Measurements from ENCODE around the gene SRP54. TPM values are rescaled to one million over a fixed set of nuclear protein-coding genes. Genes with fewer than 3 reads are reported as not detected.
A peak's percentile ranks its signal among the peaks of the same experiment; 100 is the strongest.

The SRP54 gene
- total and polyA plus RNA-seq, 4 donors, result 32.6 to 113 (median 38.4) TPM

DNA sequence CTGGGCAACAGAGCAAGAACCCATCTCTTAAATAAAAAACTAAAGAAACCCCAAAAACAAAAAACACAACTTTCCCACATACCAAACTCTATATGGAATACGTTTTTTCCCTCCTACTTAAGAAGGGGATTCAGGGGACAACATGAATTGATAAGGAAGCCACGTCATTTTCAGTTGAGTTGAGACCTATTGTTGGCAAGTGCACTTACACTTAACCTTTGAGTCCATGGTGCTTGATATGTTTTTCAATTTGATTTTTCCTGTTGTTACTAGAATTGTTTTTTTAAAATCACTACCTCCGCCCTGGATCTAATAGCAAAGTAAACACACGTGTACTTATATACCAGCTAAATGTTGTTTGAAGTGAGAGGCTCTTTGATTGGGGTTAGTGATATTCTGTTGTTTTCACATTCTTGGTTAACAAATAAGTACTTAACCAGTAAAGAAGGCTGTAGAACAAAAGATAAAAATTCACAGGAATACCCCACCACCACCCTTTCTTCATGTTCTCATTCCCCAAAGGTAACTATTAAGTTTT lies 65.3 kb downstream of the SRP54 start:
- no peak for DNase-seq (ENCODE audit: low spot score)
- WGBS, result 53% methylated on average over 4 of the region's 4 CpGs
- H3K27me3 ChIP-seq (ENCODE audit: control insufficient read depth in 4 of 4, insufficient read depth in 4 of 4, low read length in 3 of 4), result no peaks in the 10 kb centered on the region
- H3K36me3 ChIP-seq (ENCODE audit: control insufficient read depth in 4 of 4, insufficient read depth in 3 of 4, low read depth in 1 of 4, low read length in 3 of 4), result peaks cover 0 to 8% (median 2%) of the 10 kb centered on the region in 4 donors
- no peaks in the 10 kb centered on the region for H3K9me3 ChIP-seq (ENCODE audit: control insufficient read depth in 4 of 4, low read length in 3 of 4)
- peak overlapping the region in 1 of 3 donors; percentile 80 for H3K4me3 ChIP-seq (ENCODE audit: low read depth in 1 of 3, low read length in 3 of 3)
- H3K4me1 ChIP-seq (ENCODE audit: control insufficient read depth in 4 of 4, insufficient read depth in 4 of 4, low read length in 3 of 4), result peaks cover 2 to 22% (median 7%) of the 10 kb centered on the region in 4 donors
- TF ChIP-seq TAF1 (conservative IDR thresholded peaks at IDR 0.05) (no peak), EGR1 (IDR thresholded peaks at IDR 0.05; ENCODE audit: low read depth in 2 of 2) (no peak), HNF4A (conservative IDR thresholded peaks at IDR 0.05) (peak in 1 of 2 donors; percentile 6)
- TF ChIP-seq, protein P1, sequence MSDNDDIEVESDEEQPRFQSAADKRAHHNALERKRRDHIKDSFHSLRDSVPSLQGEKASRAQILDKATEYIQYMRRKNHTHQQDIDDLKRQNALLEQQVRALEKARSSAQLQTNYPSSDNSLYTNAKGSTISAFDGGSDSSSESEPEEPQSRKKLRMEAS (IDR thresholded peaks at IDR 0.05), result no peak
- H3K9ac ChIP-seq (ENCODE audit: low read depth in 1 of 2, low read length in 2 of 2), result no peak overlapping the region
- H3K27ac ChIP-seq (ENCODE audit: low read depth in 1 of 2, low read length in 2 of 2), result no peak overlapping the region

DNA sequence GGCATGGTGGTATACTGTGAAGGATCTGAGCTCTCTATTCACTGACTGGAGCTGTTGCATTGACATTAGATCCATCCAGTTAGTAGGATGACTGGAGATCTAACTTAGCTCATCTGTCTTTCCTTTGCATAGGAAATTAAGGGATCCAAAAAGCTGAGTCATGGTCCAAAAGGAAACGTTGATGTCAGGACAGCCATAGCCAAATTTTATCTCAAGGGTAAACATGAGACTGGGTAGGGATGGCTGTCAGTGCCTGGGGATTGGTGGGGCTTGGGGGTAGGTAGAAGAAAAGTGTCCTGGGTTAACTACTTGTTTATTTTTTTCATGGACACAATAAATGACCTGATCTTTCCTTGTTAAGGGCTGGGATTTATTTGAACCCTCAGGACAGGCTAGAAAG lies 67.9 kb downstream of the SRP54 start:
- DNase-seq (ENCODE audit: low spot score), result no peak
- Histone ChIP-seq H3K4me3 (ENCODE audit: low read depth in 1 of 3, low read length in 3 of 3) (no peak overlapping the region), H3K27ac (ENCODE audit: low read depth in 1 of 2, low read length in 2 of 2) (peak overlapping the region in 1 of 2 donors; percentile 46)

More for the DNA sequence above, 67.9 kb downstream of the SRP54 start:
- Histone ChIP-seq H3K9me3 (ENCODE audit: control insufficient read depth in 4 of 4, low read length in 3 of 4) (no peaks in the 10 kb centered on the region), H3K9ac (ENCODE audit: low read depth in 1 of 2, low read length in 2 of 2) (no peak overlapping the region), H3K27me3 (ENCODE audit: control insufficient read depth in 4 of 4, insufficient read depth in 4 of 4, low read length in 3 of 4) (no peaks in the 10 kb centered on the region), H3K4me1 (ENCODE audit: control insufficient read depth in 4 of 4, insufficient read depth in 4 of 4, low read length in 3 of 4) (peaks cover 2 to 17% (median 6%) of the 10 kb centered on the region in 4 donors), H3K36me3 (ENCODE audit: control insufficient read depth in 4 of 4, insufficient read depth in 3 of 4, low read depth in 1 of 4, low read length in 3 of 4) (peaks cover 0 to 14% (median 7%) of the 10 kb centered on the region in 4 donors)
- WGBS, result 8% methylated on average over 1 of the region's 1 CpG
- TF ChIP-seq HNF4A (conservative IDR thresholded peaks at IDR 0.05), result peak; percentile 58 to 81
- TF ChIP-seq FOXA2 (IDR thresholded peaks at IDR 0.05), result peak; percentile 88
- TF ChIP-seq, protein P1 (IDR thresholded peaks at IDR 0.05), result peak; percentile 34
- TF ChIP-seq, protein P2, sequence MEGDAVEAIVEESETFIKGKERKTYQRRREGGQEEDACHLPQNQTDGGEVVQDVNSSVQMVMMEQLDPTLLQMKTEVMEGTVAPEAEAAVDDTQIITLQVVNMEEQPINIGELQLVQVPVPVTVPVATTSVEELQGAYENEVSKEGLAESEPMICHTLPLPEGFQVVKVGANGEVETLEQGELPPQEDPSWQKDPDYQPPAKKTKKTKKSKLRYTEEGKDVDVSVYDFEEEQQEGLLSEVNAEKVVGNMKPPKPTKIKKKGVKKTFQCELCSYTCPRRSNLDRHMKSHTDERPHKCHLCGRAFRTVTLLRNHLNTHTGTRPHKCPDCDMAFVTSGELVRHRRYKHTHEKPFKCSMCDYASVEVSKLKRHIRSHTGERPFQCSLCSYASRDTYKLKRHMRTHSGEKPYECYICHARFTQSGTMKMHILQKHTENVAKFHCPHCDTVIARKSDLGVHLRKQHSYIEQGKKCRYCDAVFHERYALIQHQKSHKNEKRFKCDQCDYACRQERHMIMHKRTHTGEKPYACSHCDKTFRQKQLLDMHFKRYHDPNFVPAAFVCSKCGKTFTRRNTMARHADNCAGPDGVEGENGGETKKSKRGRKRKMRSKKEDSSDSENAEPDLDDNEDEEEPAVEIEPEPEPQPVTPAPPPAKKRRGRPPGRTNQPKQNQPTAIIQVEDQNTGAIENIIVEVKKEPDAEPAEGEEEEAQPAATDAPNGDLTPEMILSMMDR (IDR thresholded peaks at IDR 0.05; ENCODE audit: low read depth, low read length, missing input control), result no peak
- TF ChIP-seq GABPA (IDR thresholded peaks at IDR 0.05 in 1 of 2, conservative IDR thresholded peaks at IDR 0.05 in 1 of 2), result peak in 1 of 2 donors; percentile 48
- TF ChIP-seq FOXA1 (IDR thresholded peaks at IDR 0.05), result peak; percentile 79
- TF ChIP-seq JUND (IDR thresholded peaks at IDR 0.05), result peak; percentile 88 to 91
- TF ChIP-seq RXRA (IDR thresholded peaks at IDR 0.05), result peak in 1 of 2 donors; percentile 62
- TF ChIP-seq, protein P3, sequence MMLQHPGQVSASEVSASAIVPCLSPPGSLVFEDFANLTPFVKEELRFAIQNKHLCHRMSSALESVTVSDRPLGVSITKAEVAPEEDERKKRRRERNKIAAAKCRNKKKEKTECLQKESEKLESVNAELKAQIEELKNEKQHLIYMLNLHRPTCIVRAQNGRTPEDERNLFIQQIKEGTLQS (IDR thresholded peaks at IDR 0.05), result peak; percentile 77
- peak in 1 of 2 donors; percentile 22 for TF ChIP-seq EGR1 (IDR thresholded peaks at IDR 0.05; ENCODE audit: low read depth in 2 of 2)
- peak; percentile 13 for TF ChIP-seq HNF4G (IDR thresholded peaks at IDR 0.05)
- TF ChIP-seq SP1 (IDR thresholded peaks at IDR 0.05), result peak; percentile 63
- TF ChIP-seq, protein P4, sequence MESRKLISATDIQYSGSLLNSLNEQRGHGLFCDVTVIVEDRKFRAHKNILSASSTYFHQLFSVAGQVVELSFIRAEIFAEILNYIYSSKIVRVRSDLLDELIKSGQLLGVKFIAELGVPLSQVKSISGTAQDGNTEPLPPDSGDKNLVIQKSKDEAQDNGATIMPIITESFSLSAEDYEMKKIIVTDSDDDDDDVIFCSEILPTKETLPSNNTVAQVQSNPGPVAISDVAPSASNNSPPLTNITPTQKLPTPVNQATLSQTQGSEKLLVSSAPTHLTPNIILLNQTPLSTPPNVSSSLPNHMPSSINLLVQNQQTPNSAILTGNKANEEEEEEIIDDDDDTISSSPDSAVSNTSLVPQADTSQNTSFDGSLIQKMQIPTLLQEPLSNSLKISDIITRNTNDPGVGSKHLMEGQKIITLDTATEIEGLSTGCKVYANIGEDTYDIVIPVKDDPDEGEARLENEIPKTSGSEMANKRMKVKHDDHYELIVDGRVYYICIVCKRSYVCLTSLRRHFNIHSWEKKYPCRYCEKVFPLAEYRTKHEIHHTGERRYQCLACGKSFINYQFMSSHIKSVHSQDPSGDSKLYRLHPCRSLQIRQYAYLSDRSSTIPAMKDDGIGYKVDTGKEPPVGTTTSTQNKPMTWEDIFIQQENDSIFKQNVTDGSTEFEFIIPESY (IDR thresholded peaks at IDR 0.05), result no peak
- TF ChIP-seq NR2F2 (IDR thresholded peaks at IDR 0.05), result no peak
- peak in 1 of 2 donors; percentile 40 for TF ChIP-seq RAD21 (IDR thresholded peaks at IDR 0.05)
- TF ChIP-seq YY1 (IDR thresholded peaks at IDR 0.05), result peak; percentile 74
- no peak for TF ChIP-seq TAF1 (conservative IDR thresholded peaks at IDR 0.05)
- TF ChIP-seq, protein P5, sequence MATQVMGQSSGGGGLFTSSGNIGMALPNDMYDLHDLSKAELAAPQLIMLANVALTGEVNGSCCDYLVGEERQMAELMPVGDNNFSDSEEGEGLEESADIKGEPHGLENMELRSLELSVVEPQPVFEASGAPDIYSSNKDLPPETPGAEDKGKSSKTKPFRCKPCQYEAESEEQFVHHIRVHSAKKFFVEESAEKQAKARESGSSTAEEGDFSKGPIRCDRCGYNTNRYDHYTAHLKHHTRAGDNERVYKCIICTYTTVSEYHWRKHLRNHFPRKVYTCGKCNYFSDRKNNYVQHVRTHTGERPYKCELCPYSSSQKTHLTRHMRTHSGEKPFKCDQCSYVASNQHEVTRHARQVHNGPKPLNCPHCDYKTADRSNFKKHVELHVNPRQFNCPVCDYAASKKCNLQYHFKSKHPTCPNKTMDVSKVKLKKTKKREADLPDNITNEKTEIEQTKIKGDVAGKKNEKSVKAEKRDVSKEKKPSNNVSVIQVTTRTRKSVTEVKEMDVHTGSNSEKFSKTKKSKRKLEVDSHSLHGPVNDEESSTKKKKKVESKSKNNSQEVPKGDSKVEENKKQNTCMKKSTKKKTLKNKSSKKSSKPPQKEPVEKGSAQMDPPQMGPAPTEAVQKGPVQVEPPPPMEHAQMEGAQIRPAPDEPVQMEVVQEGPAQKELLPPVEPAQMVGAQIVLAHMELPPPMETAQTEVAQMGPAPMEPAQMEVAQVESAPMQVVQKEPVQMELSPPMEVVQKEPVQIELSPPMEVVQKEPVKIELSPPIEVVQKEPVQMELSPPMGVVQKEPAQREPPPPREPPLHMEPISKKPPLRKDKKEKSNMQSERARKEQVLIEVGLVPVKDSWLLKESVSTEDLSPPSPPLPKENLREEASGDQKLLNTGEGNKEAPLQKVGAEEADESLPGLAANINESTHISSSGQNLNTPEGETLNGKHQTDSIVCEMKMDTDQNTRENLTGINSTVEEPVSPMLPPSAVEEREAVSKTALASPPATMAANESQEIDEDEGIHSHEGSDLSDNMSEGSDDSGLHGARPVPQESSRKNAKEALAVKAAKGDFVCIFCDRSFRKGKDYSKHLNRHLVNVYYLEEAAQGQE (IDR thresholded peaks at IDR 0.05), result peak; percentile 30

Measured in liver (tissue), 9 donors.